Measurements from ENCODE around the gene DDAH2. TPM values are rescaled to one million over a fixed set of nuclear protein-coding genes. Genes with fewer than 3 reads are reported as not detected.

The DDAH2 gene
- total and polyA plus RNA-seq, 4 donors, result 62.9 to 207 (median 168) TPM

DNA sequence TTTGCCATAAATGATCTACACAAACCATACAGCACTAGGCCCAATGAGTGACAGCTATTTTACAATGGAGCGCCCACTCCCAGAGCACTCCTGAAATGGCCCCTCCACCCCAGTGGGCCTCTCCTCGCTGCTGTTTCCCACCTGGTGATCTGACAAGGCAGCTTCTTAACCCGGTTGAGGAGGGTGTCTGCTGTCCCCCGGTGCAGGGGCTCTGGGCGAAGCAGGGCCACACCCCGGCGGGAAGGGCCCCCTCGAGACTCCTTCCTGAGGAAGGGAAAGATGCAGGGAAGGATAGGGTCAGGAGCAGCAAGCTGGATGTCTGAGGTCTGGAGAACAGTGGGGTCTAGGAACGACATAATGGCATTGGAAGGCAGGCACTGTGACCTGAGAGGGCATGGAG is 36.2 kb downstream of the DDAH2 start:
- 88% methylated on average over 9 of the region's 9 CpGs for WGBS (ENCODE audit: insufficient coverage)
- no peak overlapping the region for H3K27ac ChIP-seq (ENCODE audit: low read depth, low read length)

GRCh38 chr6:31692353-31692752 is 36.7 kb downstream of the DDAH2 start:
- WGBS (ENCODE audit: insufficient coverage), result 81% methylated on average over 3 of the region's 4 CpGs
- Histone ChIP-seq H3K27ac (ENCODE audit: low read depth, low read length) (no peak overlapping the region), H3K36me3 (ENCODE audit: control insufficient read depth, insufficient read depth, low read length) (peaks cover 91% of the 10 kb centered on the region), H3K9me3 (ENCODE audit: control insufficient read depth, insufficient read depth, low read length) (no peaks in the 10 kb centered on the region), H3K4me1 (ENCODE audit: control insufficient read depth, insufficient read depth, low read length) (no peaks in the 10 kb centered on the region), H3K4me3 (ENCODE audit: low read depth, low read length) (no peak overlapping the region), H3K27me3 (ENCODE audit: control insufficient read depth, insufficient read depth, low read length) (no peaks in the 10 kb centered on the region)
- DNase-seq (ENCODE audit: low read depth in 4 of 6, low spot score in 6 of 6), result no peak

More for the DNA sequence above, 36.2 kb downstream of the DDAH2 start:
- H3K4me1 ChIP-seq (ENCODE audit: control insufficient read depth, insufficient read depth, low read length), result no peaks in the 10 kb centered on the region
- no peak overlapping the region for H3K4me3 ChIP-seq (ENCODE audit: low read depth, low read length)
- no peaks in the 10 kb centered on the region for H3K27me3 ChIP-seq (ENCODE audit: control insufficient read depth, insufficient read depth, low read length)
- H3K36me3 ChIP-seq (ENCODE audit: control insufficient read depth, insufficient read depth, low read length), result peaks cover 89% of the 10 kb centered on the region
- no peaks in the 10 kb centered on the region for H3K9me3 ChIP-seq (ENCODE audit: control insufficient read depth, insufficient read depth, low read length)
- no peak for DNase-seq (ENCODE audit: low read depth in 4 of 6, low spot score in 6 of 6)

- no peaks in the 10 kb centered on the region for H3K27me3 ChIP-seq (ENCODE audit: control insufficient read depth, insufficient read depth, low read length)
- no peak overlapping the region for H3K27ac ChIP-seq (ENCODE audit: low read depth, low read length)
- H3K36me3 ChIP-seq (ENCODE audit: control insufficient read depth, insufficient read depth, low read length), result peaks cover 94% of the 10 kb centered on the region
- H3K4me3 ChIP-seq (ENCODE audit: low read depth, low read length), result no peak overlapping the region
- no peaks in the 10 kb centered on the region for H3K4me1 ChIP-seq (ENCODE audit: control insufficient read depth, insufficient read depth, low read length)
- no peaks in the 10 kb centered on the region for H3K9me3 ChIP-seq (ENCODE audit: control insufficient read depth, insufficient read depth, low read length)
- no peak for DNase-seq (ENCODE audit: low read depth in 4 of 6, low spot score in 6 of 6)
- 87% methylated on average over 5 of the region's 12 CpGs for WGBS (ENCODE audit: insufficient coverage)
These were observed 37.5 kb downstream of the DDAH2 start for GRCh38 chr6:31691564-31692108.

DNA sequence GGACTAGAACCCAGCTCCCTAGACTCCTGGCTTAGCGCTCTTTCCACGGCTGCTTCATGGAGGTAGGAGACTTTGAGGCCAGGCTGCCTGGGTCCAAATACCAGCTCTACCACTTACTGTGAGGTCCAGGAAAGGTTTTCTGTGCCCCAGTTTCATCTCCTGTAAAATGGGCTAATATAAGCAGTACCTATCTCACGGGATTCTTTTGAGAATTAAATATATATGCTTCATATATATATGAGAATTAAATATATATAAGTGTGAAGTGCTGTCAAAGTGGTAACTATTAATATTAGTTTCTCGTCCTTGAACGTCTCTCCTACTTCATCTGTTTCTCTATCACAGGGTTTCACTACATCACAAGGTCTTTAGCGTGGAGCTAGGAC is 38.0 kb downstream of the DDAH2 start:
- H3K4me1 ChIP-seq (ENCODE audit: control insufficient read depth, insufficient read depth, low read length), result no peaks in the 10 kb centered on the region
- H3K27ac ChIP-seq (ENCODE audit: low read depth, low read length), result no peak overlapping the region
- no peak overlapping the region for H3K4me3 ChIP-seq (ENCODE audit: low read depth, low read length)
- no peaks in the 10 kb centered on the region for H3K9me3 ChIP-seq (ENCODE audit: control insufficient read depth, insufficient read depth, low read length)
- H3K36me3 ChIP-seq (ENCODE audit: control insufficient read depth, insufficient read depth, low read length), result peaks cover 94% of the 10 kb centered on the region
- H3K27me3 ChIP-seq (ENCODE audit: control insufficient read depth, insufficient read depth, low read length), result no peaks in the 10 kb centered on the region
- WGBS (ENCODE audit: insufficient coverage), result 92% methylated on average over 2 of the region's 6 CpGs
- DNase-seq (ENCODE audit: low read depth in 4 of 6, low spot score in 6 of 6), result no peak

DNA sequence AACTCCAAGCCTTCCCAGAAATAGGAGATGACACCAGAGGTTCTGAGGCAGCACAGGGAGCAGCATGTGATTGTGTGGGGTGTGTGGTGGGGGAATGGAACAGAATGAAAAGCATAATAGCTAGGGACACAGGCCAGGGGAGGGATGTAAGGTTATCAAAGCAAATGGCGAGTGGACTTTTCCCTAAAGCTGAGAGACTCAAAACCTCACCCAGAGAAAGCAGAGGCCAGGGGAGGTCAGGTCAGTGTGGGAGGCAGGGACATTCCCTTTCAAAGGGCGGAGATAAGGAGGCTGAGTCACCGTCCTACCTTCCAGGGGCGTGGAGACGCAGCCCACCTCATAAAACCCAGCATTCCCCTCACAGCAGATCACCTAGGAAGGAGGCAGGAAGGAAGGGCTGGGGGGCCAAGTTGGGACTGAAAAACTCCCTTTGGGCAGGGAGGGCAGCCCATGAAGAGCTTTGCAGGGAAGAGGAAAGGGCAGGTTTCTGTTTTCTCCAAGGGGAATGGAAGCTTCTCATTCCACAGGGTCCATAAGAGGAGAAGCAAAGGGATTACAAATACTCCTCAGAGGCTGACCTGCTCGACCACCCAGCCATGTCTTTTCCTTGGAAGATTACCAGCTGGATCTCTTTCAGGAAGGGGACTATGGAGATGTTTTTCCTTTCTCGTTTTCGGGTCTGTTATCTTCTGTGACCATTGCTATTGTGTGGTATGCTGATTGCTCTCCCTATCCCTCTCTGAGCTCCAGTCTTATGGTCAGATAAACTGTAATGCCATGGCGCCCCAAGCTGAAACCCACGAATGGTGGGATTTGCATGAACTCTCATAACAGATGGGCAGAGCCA is 38.6 kb downstream of the DDAH2 start:
- Histone ChIP-seq H3K36me3 (ENCODE audit: control insufficient read depth, insufficient read depth, low read length) (peaks cover 94% of the 10 kb centered on the region), H3K27ac (ENCODE audit: low read depth, low read length) (no peak overlapping the region)

DNA sequence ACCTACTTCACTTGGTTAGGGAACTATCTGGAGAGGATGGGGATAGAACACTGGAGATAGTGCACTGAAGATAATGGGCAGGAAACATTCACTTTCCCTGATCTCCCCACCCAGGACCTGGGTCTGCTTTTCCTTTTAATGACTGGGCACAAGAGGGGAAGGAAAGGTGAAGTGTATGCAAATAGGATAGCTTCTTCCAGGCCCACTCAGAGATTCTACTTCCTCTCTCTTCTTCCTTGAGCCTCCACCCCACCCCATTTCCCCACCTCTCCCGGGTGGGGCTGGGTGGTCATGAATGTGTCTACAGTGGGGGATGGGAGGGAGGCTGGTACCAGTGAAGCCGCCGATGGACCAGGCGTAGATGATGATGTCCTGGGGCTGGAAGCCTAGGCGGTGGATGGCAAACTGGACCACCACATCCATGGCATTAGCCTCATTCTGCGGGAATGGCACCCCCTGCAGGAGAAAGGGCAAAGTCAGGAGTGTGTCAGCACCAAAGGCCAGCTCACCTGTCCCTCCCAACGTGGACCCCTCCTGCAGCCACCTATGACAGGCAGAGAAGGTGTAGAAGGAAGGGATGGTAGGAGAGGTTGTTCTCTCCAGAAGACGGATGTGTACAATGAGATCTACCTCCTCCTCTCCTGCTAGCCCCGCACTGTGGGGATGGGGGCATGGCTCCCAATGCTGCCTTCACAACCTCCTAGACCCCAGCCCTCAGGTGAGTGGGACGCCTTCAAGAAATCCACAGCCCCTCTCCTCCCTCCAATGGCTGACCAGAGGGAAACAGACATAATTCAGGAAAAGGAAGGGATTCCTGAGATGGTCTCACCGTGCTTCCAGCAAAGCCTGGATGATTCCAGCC is 39.6 kb downstream of the DDAH2 start:
- H3K4me1 ChIP-seq (ENCODE audit: control insufficient read depth, insufficient read depth, low read length), result no peaks in the 10 kb centered on the region
- 85% methylated on average over 7 of the region's 11 CpGs for WGBS (ENCODE audit: insufficient coverage)
- no peaks in the 10 kb centered on the region for H3K27me3 ChIP-seq (ENCODE audit: control insufficient read depth, insufficient read depth, low read length)
- no peak overlapping the region for H3K27ac ChIP-seq (ENCODE audit: low read depth, low read length)
- H3K4me3 ChIP-seq (ENCODE audit: low read depth, low read length), result no peak overlapping the region
- no peaks in the 10 kb centered on the region for H3K9me3 ChIP-seq (ENCODE audit: control insufficient read depth, insufficient read depth, low read length)
- DNase-seq (ENCODE audit: low read depth in 4 of 6, low spot score in 6 of 6), result no peak
- H3K36me3 ChIP-seq (ENCODE audit: control insufficient read depth, insufficient read depth, low read length), result peaks cover 90% of the 10 kb centered on the region

More for the DNA sequence above, 38.6 kb downstream of the DDAH2 start:
- Histone ChIP-seq H3K27me3 (ENCODE audit: control insufficient read depth, insufficient read depth, low read length) (no peaks in the 10 kb centered on the region), H3K4me3 (ENCODE audit: low read depth, low read length) (no peak overlapping the region), H3K9me3 (ENCODE audit: control insufficient read depth, insufficient read depth, low read length) (no peaks in the 10 kb centered on the region), H3K4me1 (ENCODE audit: control insufficient read depth, insufficient read depth, low read length) (no peaks in the 10 kb centered on the region)
- 58% methylated on average over 3 of the region's 10 CpGs for WGBS (ENCODE audit: insufficient coverage)
- no peak for DNase-seq (ENCODE audit: low read depth in 4 of 6, low spot score in 6 of 6)

DNA sequence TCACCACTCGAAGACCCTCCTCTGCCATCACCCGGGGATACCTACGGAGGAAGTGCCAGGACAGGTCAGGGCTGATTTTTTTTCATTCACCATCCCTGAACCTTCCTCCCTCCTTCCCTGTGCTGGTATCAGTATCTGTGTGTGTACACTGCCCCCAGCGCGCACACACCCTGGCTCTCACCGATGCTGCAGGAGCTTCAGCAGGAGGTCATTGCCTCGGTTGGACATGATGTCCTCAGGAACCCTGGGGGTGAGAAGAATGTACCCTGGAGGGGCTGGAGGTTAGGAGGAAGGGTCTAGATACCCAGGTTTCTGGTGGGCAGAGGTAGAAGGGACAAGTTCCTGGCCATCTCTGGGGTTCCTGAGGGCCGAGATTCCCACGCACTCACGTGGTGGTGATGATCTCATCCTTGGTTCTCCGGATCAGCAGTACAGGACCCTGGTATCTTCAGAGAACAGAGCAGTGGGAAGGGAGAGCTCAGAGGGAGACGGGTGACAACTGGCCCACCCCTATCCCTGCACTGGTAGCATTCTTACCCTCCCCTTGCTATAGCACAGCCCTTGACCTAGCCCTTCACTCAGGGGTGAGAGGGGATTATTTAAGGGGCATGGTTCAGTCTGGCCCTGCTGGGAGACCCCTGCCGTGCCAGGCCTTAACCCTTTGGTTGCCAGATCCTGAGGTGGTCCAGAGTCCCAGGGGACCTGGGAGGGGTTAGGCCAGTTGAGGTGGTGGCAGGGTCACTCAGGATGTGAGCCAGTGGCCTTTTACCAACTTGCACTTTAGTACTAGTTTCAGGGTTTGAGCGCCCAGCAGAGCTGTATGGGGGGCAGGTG is 41.0 kb downstream of the DDAH2 start:
- WGBS (ENCODE audit: insufficient coverage), result 85% methylated on average over 9 of the region's 14 CpGs
- H3K9me3 ChIP-seq (ENCODE audit: control insufficient read depth, insufficient read depth, low read length), result no peaks in the 10 kb centered on the region
- H3K4me3 ChIP-seq (ENCODE audit: low read depth, low read length), result no peak overlapping the region
- H3K27me3 ChIP-seq (ENCODE audit: control insufficient read depth, insufficient read depth, low read length), result no peaks in the 10 kb centered on the region
- no peak overlapping the region for H3K27ac ChIP-seq (ENCODE audit: low read depth, low read length)
- DNase-seq (ENCODE audit: low read depth in 4 of 6, low spot score in 6 of 6), result no peak
- peaks cover 84% of the 10 kb centered on the region for H3K36me3 ChIP-seq (ENCODE audit: control insufficient read depth, insufficient read depth, low read length)
- peaks cover 8% of the 10 kb centered on the region for H3K4me1 ChIP-seq (ENCODE audit: control insufficient read depth, insufficient read depth, low read length)

GRCh38 chr6:31687321-31687720 is 41.8 kb downstream of the DDAH2 start:
- H3K27ac ChIP-seq (ENCODE audit: low read depth, low read length), result no peak overlapping the region
- WGBS (ENCODE audit: insufficient coverage), result 73% methylated on average over 5 of the region's 8 CpGs
- H3K4me1 ChIP-seq (ENCODE audit: control insufficient read depth, insufficient read depth, low read length), result peaks cover 16% of the 10 kb centered on the region
- H3K9me3 ChIP-seq (ENCODE audit: control insufficient read depth, insufficient read depth, low read length), result no peaks in the 10 kb centered on the region
- H3K27me3 ChIP-seq (ENCODE audit: control insufficient read depth, insufficient read depth, low read length), result no peaks in the 10 kb centered on the region
- H3K4me3 ChIP-seq (ENCODE audit: low read depth, low read length), result no peak overlapping the region
- DNase-seq (ENCODE audit: low read depth in 4 of 6, low spot score in 6 of 6), result no peak
- H3K36me3 ChIP-seq (ENCODE audit: control insufficient read depth, insufficient read depth, low read length), result peaks cover 77% of the 10 kb centered on the region

GRCh38 chr6:31686483-31686882 is 42.6 kb downstream of the DDAH2 start:
- no peak overlapping the region for H3K27ac ChIP-seq (ENCODE audit: low read depth, low read length)
- peaks cover 24% of the 10 kb centered on the region for H3K4me1 ChIP-seq (ENCODE audit: control insufficient read depth, insufficient read depth, low read length)
- 83% methylated on average over 4 of the region's 5 CpGs for WGBS (ENCODE audit: insufficient coverage)
- DNase-seq (ENCODE audit: low read depth in 4 of 6, low spot score in 6 of 6), result no peak
- H3K4me3 ChIP-seq (ENCODE audit: low read depth, low read length), result no peak overlapping the region
- H3K27me3 ChIP-seq (ENCODE audit: control insufficient read depth, insufficient read depth, low read length), result no peaks in the 10 kb centered on the region
- H3K9me3 ChIP-seq (ENCODE audit: control insufficient read depth, insufficient read depth, low read length), result no peaks in the 10 kb centered on the region
- peaks cover 71% of the 10 kb centered on the region for H3K36me3 ChIP-seq (ENCODE audit: control insufficient read depth, insufficient read depth, low read length)
